SJCRH30 (cell line): ENCODE data around the gene BUD31. TPM values are rescaled to one million over a fixed set of nuclear protein-coding genes. Genes with fewer than 3 reads are reported as not detected.
"Not testable (repeated sequence)": the region's sequence is repeated elsewhere in the genome, so short reads cannot be mapped to it uniquely, and the experiment has no call there.

Source experiments
- DNase-seq, 2 experiments: peaks; one replicate each; pipeline ENCODE4 v3.0.0-alpha.2; 2015 to 2020
- H3K27ac ChIP-seq: fragments of 250-450 bp; sonication (Bioruptor Pico); 2 replicates; pipeline ENCODE4 v1.5.1; 2020; ENCODE audit warnings: mild to moderate bottlenecking, moderate library complexity
- H3K27me3 ChIP-seq: fragments of 250-450 bp; sonication (Bioruptor Pico); 2 replicates; pipeline ENCODE4 v1.5.1; 2020; ENCODE audit warnings: mild to moderate bottlenecking, moderate library complexity
- H3K36me3 ChIP-seq: fragments of 250-450 bp; sonication (Bioruptor Pico); 2 replicates; pipeline ENCODE4 v1.5.1; 2020; ENCODE audit warnings: mild to moderate bottlenecking, moderate library complexity
- H3K4me1 ChIP-seq: fragments of 250-450 bp; sonication (Bioruptor Pico); 2 replicates; pipeline ENCODE4 v1.5.1; 2020; ENCODE audit warnings: mild to moderate bottlenecking, moderate library complexity
- H3K4me3 ChIP-seq: fragments of 250-450 bp; sonication (Bioruptor Pico); 2 replicates; pipeline ENCODE4 v1.5.1; 2020; ENCODE audit warnings: mild to moderate bottlenecking, moderate library complexity
- H3K9me3 ChIP-seq: fragments of 250-450 bp; sonication (Bioruptor Pico); replicated peaks from 2 replicates; pipeline ENCODE4 v1.5.1; 2020; ENCODE audit warnings: mild to moderate bottlenecking, moderate library complexity
- total RNA-seq: library from RNA; depleted of rRNA; stranded (reverse); fragments of >200 nt; shearing (Covaris generic); gene quantifications from 2 replicates; pipeline ENCODE4 v1.2.3, GENCODE V29; 2014

BUD31 gene
- total RNA-seq, 1 experiment from 2014 or later: 136 TPM

DNA sequence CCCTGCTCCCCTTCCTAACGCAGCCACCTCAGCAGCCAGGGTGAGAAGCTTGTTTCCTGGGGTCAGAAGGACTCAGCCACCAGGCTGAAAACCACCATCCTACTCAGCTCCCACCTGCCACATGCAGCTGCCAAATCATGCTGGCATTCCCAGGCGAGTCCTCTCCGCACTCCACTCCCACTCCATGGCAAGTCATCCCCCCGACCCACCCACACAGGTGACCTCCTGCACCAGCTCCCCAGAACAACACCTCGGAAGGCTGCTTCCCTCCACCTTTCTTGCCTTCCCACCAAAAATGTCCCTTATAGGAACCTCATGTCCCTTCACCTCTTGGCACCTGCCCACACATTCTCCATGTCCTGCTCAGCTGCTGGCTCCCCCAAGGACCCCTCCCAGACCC lies 5.0 kb upstream of the BUD31 start:
- Histone ChIP-seq H3K9me3 (no peaks in the 10 kb centered on the region), H3K36me3 (peaks cover 44% of the 10 kb centered on the region), H3K27ac (no peak overlapping the region), H3K4me1 (peaks cover 8% of the 10 kb centered on the region), H3K4me3 (no peak overlapping the region), H3K27me3 (no peaks in the 10 kb centered on the region)
- no peak for DNase-seq

DNA sequence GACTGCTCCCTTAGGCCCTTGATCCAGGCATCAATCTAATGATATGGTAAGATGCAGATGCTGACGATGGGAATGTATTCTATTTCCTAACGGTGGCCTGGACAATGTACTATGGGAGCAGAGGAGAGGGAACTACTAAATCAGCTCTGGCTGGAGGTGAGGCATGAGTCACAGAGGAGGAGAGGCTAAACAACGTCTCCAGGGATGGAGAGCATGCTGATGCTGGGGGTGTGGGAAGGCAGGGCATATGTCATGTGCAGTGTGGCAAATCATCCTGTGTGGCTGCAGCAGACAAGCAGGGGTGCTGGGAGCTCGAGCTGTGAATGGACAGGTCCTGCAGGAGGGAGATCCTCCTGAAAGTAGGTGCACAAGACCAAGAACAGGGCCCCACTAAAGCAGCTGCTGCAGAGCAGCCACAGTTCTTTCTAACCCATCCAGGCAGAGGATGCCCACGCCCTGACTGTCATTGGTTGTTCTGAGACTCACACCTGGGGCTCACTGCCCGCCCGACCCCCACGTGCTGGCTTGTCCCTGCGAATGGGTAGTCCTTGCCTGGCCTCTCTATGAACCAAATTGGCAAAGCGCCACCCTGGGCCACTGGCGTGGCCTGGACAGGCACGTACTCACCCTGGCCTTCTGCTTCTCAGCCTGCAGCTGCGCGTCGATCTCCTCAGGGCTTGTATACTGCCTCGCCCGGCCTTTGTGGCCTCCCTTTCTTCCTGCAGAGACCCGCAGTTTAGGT lies 4.4 kb upstream of the BUD31 start:
- no peak for DNase-seq
- Histone ChIP-seq H3K36me3 (peaks cover 39% of the 10 kb centered on the region), H3K4me3 (no peak overlapping the region), H3K27me3 (no peaks in the 10 kb centered on the region), H3K27ac (no peak overlapping the region), H3K9me3 (no peaks in the 10 kb centered on the region), H3K4me1 (peaks cover 8% of the 10 kb centered on the region)

DNA sequence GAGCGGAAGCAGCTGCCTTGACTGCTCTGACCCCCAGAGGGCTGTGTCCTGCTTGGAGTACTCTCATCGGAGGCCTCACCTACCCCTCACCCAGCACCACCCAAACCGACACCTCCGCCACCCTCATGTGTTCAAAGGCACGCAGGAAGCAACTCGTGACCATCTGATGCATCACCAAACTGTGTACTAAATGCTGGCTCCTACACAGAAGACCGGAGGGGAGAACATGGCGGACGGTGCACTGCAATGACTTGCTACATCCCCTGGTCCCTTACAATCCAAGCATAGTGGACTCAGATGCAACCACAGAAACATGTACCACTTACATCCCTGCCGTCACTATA lies 3.8 kb upstream of the BUD31 start:
- H3K9me3 ChIP-seq: no peaks in the 10 kb centered on the region
- H3K27me3 ChIP-seq: no peaks in the 10 kb centered on the region
- H3K4me3 ChIP-seq: no peak overlapping the region
- no peak for DNase-seq
- H3K4me1 ChIP-seq: peaks cover 8% of the 10 kb centered on the region
- peaks cover 34% of the 10 kb centered on the region for H3K36me3 ChIP-seq
- H3K27ac ChIP-seq: no peak overlapping the region

DNA sequence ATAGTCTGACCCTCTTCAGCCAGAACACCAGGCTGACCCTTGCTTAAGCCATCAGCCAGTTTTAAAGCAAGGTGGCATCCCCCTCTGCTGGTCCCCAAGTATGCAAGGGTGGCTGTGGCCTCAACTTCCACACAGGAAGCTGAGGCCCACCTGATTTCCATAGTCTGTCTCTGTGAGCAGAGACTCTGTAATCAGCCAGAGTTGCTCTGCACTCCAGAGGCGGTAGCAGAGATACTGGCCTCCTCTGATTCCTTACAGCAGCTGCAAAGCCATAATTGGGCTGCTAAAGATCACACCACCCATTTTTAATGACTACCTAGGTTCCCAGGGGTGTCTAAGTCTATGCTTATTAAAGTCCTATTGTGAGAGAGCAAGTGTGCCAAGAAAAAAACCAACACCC lies 2.2 kb upstream of the BUD31 start:
- H3K27ac ChIP-seq: peak overlapping the region; percentile 100; the same call in 1 of the 2 replicates
- peak in 1 of 2 experiments; percentile 48 for DNase-seq
- H3K4me3 ChIP-seq: no peak overlapping the region
- peaks cover 8% of the 10 kb centered on the region for H3K4me1 ChIP-seq
- H3K9me3 ChIP-seq: no peaks in the 10 kb centered on the region
- H3K27me3 ChIP-seq: no peaks in the 10 kb centered on the region
- peaks cover 33% of the 10 kb centered on the region for H3K36me3 ChIP-seq

DNA sequence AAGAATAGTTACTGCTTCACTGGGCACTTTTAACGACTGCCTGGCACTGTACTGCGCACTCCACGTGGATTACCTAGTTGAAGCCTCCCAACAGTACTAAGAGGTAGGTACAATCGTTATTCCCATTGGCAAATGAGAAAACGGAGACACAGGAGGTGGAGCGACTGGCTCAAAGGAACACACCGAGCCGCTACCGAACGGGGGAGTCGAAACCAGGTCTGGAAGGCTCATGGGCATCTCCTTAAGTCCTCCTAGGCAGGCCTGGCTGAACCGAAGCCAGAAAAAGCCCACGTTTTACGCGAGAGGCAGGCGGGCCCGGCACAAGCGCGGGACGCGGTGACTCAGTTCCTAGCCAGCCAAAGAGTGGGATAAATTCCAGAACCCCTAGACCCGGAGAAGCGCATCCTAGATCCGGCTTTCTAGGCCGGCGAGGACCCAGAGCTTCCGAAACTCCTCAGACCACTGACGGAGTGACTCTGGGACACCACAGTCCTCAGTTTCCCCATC lies 844 bp upstream of the BUD31 start:
- Histone ChIP-seq H3K27ac (peak overlapping the region; percentile 100), H3K36me3 (peaks cover 35% of the 10 kb centered on the region), H3K4me3 (peak overlapping the region; percentile 87), H3K27me3 (no peaks in the 10 kb centered on the region), H3K9me3 (no peaks in the 10 kb centered on the region), H3K4me1 (peaks cover 8% of the 10 kb centered on the region)
- peak in 1 of 2 experiments; percentile 47 for DNase-seq

DNA sequence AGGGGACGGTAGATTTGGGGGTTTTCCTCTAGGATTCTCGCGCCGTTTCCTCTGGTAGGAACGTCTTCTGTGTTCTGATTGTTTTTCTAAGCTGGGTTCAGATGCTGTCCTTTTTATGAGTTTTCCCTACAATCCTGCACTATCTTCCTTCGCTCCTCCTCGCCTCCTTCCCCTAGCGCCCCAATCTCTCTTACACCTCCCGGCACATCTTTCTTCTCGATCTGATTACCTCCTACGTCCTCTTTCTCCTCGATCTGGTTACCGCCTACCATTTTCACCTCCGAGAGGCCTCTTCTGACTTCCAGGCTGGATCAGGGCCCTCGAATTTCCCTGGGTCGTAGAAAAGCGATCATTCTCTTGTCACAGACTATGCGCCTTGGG lies 413 bp downstream of the BUD31 start:
- H3K9me3 ChIP-seq: no peaks in the 10 kb centered on the region
- DNase-seq: peak in 1 of 2 experiments; percentile 24
- no peaks in the 10 kb centered on the region for H3K27me3 ChIP-seq
- H3K4me3 ChIP-seq: peak overlapping the region; percentile 87
- peaks cover 8% of the 10 kb centered on the region for H3K4me1 ChIP-seq
- H3K36me3 ChIP-seq: peaks cover 34% of the 10 kb centered on the region
- peak overlapping the region; percentile 100 for H3K27ac ChIP-seq

DNA sequence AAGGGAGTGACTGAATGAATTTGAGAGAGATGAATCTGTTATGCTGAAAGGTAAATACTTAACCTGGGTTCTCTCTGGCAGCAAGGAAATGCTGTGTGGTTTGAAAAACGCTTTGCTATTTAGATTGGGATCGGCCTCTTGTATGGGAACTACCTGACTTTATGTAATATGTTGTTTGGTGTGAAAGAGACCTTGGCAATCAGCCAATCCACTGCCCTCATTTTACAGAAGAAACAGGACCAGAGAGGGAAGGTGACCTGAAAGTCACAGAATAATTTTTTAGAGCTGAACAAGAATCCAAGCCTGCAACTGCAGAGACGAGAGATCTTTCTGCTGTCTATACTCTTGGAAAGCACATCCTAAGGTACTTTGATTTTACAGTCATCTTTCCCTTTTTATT lies 1.0 kb downstream of the BUD31 start:
- Histone ChIP-seq H3K4me3 (peak overlapping the region; percentile 87), H3K27ac (no peak overlapping the region), H3K4me1 (peaks cover 8% of the 10 kb centered on the region), H3K9me3 (no peaks in the 10 kb centered on the region), H3K27me3 (no peaks in the 10 kb centered on the region), H3K36me3 (peaks cover 39% of the 10 kb centered on the region)
- DNase-seq: no peak

DNA sequence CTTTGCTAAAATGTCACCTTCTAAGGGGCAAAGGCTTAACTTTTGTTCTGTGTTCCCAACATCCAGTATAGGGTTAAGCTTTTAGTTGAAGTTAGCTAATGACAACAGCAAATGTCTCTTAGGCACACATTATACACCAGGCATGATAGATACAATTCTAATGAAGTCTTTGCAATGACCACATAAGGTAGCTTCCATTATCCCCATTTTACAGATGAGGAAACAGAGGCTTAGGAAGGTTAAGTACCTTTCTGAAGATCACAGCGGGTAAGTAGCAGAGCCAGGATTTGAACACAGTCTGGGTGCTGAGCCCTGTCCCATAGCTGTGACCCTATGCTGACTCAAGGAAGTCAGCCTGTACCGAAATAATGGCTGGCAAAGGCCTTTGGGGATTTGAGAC lies 1.9 kb downstream of the BUD31 start:
- DNase-seq: no peak
- peaks cover 8% of the 10 kb centered on the region for H3K4me1 ChIP-seq
- H3K36me3 ChIP-seq: peaks cover 47% of the 10 kb centered on the region
- H3K4me3 ChIP-seq: no peak overlapping the region
- H3K9me3 ChIP-seq: no peaks in the 10 kb centered on the region
- no peaks in the 10 kb centered on the region for H3K27me3 ChIP-seq
- no peak overlapping the region for H3K27ac ChIP-seq

DNA sequence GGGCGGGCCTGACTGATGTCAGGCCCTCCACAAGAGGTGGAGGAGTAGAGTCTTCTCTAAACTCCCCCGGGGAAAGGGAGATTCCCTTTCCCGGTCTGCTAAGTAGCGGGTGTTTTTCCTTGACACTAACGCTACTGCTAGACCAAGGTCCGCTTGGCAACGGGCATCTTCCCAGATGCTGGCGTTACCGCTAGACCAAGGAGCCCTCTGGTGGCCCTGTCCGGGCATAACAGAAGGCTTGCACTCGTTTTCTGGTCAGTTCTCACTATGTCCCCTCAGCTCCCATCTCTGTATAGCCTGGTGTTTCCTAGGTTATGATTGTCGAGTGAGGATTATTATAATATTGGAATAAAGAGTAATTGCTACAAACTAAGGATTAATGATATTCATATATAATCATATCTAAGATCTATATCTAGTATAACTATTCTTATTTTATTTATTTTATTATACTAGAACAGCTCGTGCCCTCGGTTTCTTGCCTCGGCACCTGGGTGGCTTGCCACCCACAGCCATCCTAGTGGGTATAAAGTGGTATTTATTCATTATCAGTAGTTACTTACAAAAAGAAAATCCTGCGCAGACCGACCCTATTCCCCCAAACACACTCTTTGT lies 6.9 kb downstream of the BUD31 start:
- not testable (repeated sequence) for H3K27me3 ChIP-seq, H3K27ac ChIP-seq, H3K4me3 ChIP-seq, H3K9me3 ChIP-seq, H3K4me1 ChIP-seq
- H3K36me3 ChIP-seq: peaks cover 87% of the 10 kb centered on the region
- DNase-seq: peak; percentile 46 to 50

DNA sequence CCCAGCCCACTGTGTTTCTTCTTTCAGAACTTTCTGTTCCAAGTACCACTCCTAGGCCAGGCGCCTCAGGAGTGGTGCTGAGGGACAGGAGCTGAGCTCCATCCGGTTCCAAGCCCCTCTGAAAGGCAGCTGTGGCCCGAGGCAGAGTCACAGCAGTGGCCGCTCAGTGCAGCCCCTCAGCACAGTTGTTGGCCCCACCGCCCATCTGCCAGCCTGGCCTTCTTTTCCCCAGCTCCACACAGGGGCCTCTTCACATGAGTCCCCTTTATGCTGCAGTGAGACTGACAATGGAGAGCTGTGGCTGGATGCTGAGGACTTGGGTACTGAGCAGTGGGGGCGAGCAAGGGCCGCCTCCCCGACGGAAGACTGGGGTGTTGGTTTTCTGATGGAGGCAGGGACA lies 9.5 kb downstream of the BUD31 start:
- Histone ChIP-seq H3K9me3 (no peaks in the 10 kb centered on the region), H3K36me3 (peaks cover 85% of the 10 kb centered on the region), H3K4me1 (no peaks in the 10 kb centered on the region), H3K27ac (no peak overlapping the region), H3K4me3 (no peak overlapping the region), H3K27me3 (no peaks in the 10 kb centered on the region)
- DNase-seq: no peak

DNA sequence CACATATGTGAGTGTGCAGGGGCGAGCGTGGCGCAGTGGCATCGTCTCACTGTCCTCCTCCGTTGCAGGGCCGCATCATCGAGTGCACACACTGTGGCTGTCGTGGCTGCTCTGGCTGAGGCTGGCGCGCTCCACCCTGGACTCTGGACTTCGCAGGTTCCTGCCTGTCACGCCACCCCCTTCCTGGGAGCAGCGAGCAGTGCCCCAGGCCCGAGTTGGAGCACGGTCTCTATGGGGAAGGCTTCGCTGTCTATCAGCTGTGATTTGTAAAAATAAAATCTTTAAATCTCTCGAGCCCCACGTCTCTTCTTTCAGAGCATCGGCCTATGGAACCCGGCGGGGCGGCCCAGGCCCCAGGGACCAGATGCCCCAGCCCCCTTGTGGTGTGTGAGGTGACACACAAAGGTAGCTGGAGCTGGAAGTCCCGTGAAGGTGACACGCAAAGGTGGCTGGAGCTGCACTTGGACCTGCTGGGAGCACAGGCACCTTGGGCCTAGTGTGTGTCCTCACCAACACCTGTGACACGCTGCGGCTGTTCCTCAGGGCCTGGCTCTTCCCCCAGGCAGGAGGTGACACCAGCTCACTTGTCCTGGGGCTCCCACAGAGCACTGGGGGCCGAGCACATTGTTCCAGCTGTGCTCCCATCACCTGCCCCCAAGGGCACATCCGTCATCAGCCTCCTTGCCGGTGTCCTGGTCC lies 10.7 kb downstream of the BUD31 start:
- Histone ChIP-seq H3K4me3 (no peak overlapping the region), H3K4me1 (no peaks in the 10 kb centered on the region)

DNA sequence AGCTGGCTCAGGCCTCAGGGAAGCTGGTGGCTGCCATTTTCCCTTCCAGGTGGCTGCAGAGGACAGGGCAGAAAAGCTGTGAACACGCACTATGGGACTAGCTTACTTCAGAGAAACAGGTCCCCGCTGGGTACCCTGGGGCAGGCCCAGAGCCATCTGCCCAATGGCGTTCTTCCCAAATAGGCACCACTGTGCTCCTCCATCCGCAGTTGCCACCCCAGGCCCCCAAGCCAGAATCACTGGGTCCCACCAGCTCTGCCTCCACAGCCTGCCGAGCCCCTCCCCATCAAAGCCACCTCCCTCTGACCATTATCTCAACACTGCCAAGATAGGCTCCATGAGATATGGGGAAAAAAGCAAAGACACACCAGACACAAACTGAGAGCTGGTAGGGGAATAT lies 11.4 kb downstream of the BUD31 start:
- no peak for DNase-seq
- H3K4me3 ChIP-seq: no peak overlapping the region
- H3K36me3 ChIP-seq: peaks cover 85% of the 10 kb centered on the region
- H3K27ac ChIP-seq: no peak overlapping the region
- no peaks in the 10 kb centered on the region for H3K27me3 ChIP-seq
- H3K9me3 ChIP-seq: no peaks in the 10 kb centered on the region
- H3K4me1 ChIP-seq: no peaks in the 10 kb centered on the region

More for the DNA sequence above, 10.7 kb downstream of the BUD31 start:
- peaks cover 85% of the 10 kb centered on the region for H3K36me3 ChIP-seq
- H3K9me3 ChIP-seq: no peaks in the 10 kb centered on the region
- no peak overlapping the region for H3K27ac ChIP-seq
- DNase-seq: no peak
- no peaks in the 10 kb centered on the region for H3K27me3 ChIP-seq

DNA sequence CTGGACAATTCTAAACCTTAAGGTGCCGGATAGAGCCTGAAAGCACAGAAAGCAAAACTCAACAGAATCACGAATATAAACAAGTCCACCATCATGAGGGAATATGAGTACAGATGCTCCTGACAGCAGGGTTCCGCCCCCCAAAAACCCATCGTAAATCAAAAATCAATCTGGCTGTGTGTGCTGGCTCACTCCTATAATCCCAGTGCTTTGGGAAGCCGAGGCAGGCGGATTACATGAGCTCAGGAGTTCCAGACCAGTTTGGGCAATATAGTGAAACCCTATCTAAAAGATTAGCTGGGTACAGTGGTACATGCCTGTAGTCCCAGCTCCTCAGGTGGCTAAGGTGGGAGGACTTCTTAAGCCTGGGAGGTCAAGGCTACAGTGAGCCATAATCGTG lies 12.2 kb downstream of the BUD31 start:
- Histone ChIP-seq H3K4me1 (no peaks in the 10 kb centered on the region), H3K4me3 (no peak overlapping the region), H3K27me3 (no peaks in the 10 kb centered on the region), H3K36me3 (peaks cover 78% of the 10 kb centered on the region), H3K27ac (no peak overlapping the region), H3K9me3 (no peaks in the 10 kb centered on the region)
- DNase-seq: no peak

DNA sequence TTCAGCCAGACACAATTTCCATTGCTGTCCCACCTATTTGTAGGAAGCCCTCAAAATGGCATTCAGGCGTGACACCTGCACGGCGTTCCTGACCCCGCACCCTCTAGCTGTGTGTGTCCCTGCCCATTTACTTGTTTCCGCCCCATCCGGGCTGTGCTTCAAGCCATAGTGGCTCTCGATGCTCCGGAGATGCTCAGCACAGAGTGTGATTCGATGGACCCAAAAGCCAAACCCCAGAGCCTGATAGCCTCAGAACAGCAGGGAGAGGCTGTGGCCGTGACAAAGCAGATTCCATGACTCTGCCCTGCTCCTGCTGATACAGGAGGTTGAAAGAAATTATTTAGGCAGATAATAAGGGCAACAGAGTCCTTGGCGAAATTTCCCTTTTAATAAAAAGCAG lies 13.4 kb downstream of the BUD31 start:
- H3K27me3 ChIP-seq: no peaks in the 10 kb centered on the region
- H3K4me1 ChIP-seq: no peaks in the 10 kb centered on the region
- H3K36me3 ChIP-seq: peaks cover 68% of the 10 kb centered on the region
- no peak for DNase-seq
- H3K9me3 ChIP-seq: no peaks in the 10 kb centered on the region
- no peak overlapping the region for H3K4me3 ChIP-seq
- no peak overlapping the region for H3K27ac ChIP-seq

DNA sequence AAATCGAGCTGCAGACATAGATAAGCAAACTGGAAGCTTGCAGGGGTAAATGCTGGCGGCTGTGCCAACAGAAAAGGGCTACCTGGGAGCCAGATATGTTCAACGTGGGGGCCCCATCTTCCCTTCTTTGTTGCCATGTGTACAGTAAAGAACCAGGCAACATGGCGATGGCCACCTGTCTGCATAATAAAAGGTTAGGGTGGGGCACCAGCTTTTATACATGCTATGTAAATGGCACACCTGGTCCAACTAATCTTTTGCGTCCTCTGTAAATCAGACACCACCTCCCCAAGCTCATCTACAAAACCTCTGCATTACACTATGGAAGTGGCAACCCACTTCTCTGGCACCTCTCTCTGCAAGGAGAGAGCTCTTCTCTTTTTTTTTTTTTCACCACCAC lies 13.9 kb downstream of the BUD31 start:
- DNase-seq: no peak
- H3K36me3 ChIP-seq: peaks cover 64% of the 10 kb centered on the region

More for the DNA sequence above, 13.9 kb downstream of the BUD31 start:
- Histone ChIP-seq H3K27ac (no peak overlapping the region), H3K4me3 (no peak overlapping the region), H3K4me1 (no peaks in the 10 kb centered on the region), H3K27me3 (no peaks in the 10 kb centered on the region), H3K9me3 (no peaks in the 10 kb centered on the region)
